Hematopoietic multipotent progenitor cell treated with erythropoietin and hydrocortisone succinate and interleukin-3 and kit ligand, for 8 days (in vitro differentiated cells): Measurements from ENCODE around the gene SNX33.
"Not testable (repeated sequence)": the region's sequence is repeated elsewhere in the genome, so short reads cannot be mapped to it uniquely, and the experiment has no call there.

Source experiments
- DNase-seq: peaks from one replicate; pipeline ENCODE4 v3.0.0-alpha.2; 2015

Gene SNX33

GRCh38 chr15:75663931-75664421 is 16.3 kb downstream of the SNX33 start:
- no peak for DNase-seq

GRCh38 chr15:75666823-75667501 is 19.2 kb downstream of the SNX33 start:
- DNase-seq: no peak

GRCh38 chr15:75669191-75669878 is 21.6 kb downstream of the SNX33 start:
- no peak for DNase-seq

GRCh38 chr15:75669879-75670212 is 22.1 kb downstream of the SNX33 start:
- no peak for DNase-seq

- DNase-seq: no peak
Observed at GRCh38 chr15:75671730-75672602, 24.3 kb downstream of the SNX33 start.

DNA sequence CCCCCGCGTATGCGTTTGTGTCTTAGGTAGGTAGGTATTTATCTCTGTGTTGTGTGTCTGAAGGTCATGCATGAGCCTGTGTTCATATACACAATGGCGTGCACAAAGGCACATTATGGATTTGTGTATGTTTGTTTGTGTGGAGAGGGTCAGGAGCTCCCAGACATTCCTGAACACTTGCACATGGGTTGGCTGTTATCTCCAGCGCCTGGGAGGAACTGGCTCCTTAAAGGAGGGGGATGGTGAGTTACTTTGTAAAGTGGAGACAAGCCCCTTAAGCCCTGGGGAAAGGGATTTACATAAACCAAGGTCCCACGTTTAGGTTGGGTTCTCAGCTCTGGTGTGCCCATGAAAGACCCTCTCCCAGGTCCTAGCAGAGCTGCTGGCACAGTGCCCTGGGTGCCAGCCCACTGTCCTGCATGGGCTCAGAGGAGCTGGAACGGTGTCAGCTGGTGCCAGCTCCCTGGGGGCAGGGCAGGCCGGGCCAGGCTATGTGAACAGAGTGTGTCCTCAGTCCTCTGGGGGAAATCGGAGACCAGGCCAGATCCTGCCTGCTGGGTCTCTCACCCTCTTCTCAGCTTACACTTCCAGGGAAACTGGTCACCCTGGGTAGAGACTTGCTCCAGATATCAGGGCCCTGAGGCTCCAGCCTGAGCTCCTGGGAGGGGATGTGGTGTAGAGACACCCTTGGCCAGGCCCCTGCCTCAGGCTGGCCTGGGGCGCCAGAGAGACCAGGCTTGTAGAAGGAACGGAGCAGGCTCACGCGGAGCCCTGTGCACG is 25.1 kb downstream of the SNX33 start:
- DNase-seq: no peak

DNA sequence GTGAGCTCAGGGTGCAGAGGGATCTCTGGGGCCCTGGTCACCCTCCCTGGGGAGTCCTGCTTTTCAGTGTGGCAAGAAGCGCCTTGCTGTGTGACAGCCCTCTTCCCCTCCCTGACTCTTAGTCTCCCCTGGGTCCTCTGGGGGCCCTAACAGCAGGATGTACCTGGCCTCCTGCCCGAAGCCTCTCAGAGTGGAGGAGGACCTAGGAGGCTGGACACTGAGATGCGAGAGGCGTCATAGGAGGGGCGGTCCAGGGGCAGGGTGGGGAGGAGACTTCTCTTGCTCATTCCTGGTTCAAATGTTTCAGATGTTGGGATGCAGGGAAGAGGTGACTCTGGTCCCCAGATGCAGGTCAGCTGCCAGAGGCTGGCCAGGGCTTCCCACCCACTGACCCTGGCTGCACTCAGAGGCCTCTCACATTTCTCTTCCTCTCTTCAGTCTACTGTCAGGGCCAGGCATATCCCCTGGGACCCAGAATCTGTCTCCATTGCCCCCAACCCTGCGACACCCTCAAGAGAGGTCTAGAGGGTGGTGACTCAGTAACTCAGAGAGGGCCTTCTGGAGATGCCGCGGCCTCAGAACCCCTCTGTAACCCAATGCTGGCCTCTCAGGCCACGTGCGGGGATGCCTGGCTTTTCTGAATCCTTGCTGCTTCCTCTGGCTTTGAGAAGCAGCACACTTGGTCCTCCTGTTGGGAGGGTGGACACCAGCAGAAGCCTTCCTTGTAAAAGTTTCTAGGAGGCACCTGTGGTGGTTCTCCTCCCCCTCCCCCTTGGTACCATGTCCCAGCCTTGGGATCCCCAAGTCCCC is 25.9 kb downstream of the SNX33 start:
- DNase-seq: no peak

DNA sequence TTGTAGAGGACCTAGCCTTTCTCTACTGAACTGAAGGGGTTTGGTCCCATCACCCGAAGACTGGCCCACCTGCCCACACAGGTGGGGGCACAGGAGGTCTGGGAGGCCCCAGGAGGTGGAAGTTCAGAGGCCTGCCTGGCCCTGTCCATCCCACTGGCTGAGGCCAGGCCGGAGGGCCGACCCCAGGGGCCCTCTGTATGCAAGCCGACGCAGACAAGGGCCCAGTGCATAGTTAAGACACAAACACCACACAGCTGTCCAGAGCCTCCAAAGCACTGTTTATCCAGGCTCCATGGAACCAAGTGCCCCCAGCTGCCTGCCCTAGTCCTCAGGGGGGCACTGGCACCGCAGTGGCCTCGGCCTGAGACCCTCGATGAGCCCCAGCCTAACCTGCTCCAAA is 26.7 kb downstream of the SNX33 start:
- no peak for DNase-seq

DNA sequence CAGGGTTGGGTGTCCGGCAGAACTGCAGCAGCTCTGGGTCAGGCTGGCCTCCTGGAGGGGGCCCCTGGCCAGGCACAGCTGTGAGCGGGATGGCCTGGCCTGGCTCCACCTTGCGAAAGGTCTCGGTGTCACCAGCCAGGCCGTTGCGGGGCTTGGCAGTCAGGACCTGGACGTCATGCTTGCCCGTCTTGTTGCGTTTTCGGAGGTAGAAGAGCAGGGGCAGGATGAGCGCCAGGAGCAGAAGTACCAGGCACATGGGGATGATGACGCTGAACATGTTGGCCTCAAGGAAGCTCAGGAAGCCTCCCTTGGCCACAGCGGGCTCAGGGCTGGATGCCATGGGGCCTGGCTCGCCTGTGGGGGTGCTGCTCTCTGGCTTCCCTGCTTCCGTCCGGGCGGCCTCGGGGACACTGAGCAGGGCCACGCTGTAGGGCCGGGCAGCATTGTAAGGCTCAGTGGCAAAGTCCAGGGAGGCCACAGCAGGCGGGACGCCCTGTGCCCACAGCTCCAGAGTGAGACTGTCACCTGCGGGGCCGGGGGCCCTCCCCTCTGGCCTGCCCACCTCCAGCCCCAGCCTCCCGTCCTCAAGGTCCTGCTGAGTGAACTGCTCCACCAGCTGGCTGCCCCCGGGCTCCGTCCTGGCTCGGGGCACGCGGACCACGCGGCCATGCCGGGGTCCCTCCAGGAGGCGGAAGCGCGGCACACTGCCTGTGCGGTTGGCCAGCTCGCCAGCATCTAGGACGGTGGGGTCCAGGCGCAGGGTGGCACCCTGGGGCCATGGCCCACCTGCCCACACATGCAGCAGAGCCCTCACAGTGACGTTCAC is 28.1 kb downstream of the SNX33 start:
- DNase-seq: no peak

- DNase-seq: no peak
Observed at GRCh38 chr15:75676688-75677464, 29.2 kb downstream of the SNX33 start.

- DNase-seq: no peak
Observed at GRCh38 chr15:75677465-75678323, 30.0 kb downstream of the SNX33 start.

DNA sequence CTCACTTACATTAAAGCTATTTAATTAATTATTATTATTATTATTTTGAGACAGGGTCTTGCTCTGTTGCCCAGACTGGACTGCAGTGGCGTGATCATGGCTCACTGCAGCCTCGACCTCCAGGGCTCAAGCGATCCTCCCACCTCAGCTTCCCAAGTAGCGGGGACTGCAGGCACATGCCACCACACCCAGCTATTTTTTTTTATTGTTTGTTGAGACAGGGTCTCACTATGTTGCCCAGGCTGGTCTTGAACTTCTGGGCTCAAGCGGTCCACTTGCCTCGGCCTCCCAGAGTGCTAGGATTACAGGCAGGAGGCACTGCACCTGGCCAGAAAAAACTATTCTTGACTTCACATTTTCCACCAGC is 30.6 kb downstream of the SNX33 start:
- not testable (repeated sequence) for DNase-seq

- DNase-seq: no peak
Observed at GRCh38 chr15:75680007-75680789, 32.5 kb downstream of the SNX33 start.

DNA sequence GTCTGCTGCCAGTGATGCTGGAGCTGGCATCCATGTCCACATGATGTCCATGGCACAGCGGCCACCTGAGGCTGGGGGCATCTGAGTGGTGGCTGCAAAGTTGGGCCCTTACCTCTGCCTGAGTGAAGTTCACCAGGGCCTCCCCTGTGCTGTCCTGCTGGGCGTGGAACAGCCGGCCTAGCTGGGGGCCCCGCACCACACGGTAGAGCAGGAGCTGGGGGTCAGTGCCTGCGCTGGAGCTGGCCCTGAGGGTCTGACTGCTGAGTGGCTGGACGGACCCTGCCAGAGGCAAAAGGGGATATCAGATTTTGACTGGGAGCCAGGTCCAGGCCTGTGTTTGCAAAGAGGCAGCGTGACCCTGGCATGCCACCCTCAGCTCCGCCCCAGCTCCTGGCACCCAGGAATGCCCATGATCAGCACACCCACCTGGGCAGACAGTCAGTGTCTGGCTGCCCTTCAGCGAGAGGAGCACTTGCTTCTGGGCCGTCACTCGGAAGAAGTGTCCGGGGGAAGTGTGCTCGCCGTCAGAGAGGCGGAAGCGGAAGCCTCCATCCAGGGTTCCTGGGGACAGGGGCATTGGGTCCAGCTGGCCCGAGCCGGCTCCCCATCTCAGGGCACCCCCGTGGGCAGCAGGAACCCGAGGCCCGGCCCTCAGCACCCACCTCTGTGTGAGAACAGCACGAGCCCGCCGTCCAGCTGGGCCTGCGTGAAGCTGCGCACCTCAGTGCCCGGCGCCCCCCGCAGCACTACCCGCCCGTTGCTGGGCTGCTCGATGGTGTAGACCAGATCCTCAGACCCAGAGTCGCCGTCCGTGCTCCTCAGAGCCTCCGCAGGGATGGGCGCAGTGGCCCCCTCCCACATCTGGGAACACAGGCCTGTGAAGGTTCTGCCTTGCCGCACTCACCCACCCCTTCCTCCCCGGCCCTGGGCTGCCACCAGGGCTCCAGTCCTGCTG is 34.7 kb downstream of the SNX33 start:
- DNase-seq: no peak

- DNase-seq: peak; percentile 66
Observed at GRCh38 chr15:75683646-75684312, 36.1 kb downstream of the SNX33 start.

DNA sequence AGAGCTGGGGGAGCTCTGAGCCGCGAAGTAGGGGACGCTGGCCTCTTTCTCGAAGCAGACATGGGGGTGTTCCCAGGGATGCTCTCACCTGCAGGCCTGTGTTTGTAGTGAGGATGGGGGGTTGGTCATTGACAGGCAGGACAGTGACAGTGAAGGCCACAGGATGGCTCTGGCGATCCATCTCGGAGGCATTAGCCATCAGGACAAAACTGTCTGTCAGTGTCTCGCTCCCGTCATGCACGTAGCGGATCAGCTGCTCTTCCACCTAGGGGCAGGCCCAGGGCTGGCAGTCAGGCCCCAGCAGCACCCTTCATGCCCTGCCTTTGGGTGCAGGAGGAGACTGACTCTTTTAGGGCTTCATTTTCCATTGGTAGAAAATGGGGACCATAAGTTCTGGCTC is 36.9 kb downstream of the SNX33 start:
- no peak for DNase-seq

DNA sequence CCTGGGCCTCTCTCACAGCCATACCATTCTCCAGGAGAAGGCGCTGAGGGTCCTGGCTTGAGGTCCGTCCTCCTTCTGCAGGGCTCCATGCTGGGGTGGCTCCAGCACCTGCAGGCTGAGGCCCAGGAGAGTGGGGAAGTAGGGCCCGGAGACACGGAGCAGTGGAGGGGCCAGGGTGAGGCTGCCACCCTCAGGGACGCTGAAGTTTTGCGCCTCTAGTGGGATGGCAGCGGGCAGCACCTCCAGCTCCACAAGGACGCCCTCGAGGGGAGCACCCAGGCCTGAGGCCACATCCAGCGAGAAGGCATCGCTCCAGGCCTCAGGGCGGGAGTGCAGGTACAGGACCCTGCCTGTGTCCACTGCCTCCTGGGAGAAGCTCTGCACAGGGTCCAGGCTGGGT is 37.5 kb downstream of the SNX33 start:
- DNase-seq: no peak
